HepG2 (cell line): Measurements from ENCODE around the gene IFNE.

Experiments used
- ARNT ChIP-seq: fragments of 450-650 bp; IDR thresholded peaks from 2 replicates; pipeline ENCODE4 v1.6.1; 2017
- FOXM1 ChIP-seq: sonication (generic); formaldehyde crosslinking; IDR thresholded peaks from 2 replicates; pipeline ENCODE4 v1.5.0; 2020; ENCODE audit warnings: missing genetic modification reagents
- IRF2 ChIP-seq: IDR thresholded peaks from 2 replicates; pipeline ENCODE4 v1.6.1; 2018; ENCODE audit warnings: missing genetic modification reagents, missing compliant biosample characterization
- NR3C1 ChIP-seq: sonication (generic); formaldehyde crosslinking; IDR thresholded peaks from 2 replicates; pipeline ENCODE4 v1.4.0; 2020; ENCODE audit warnings: missing genetic modification reagents
- SALL2 ChIP-seq: sonication (generic); formaldehyde crosslinking; IDR thresholded peaks from 2 replicates; pipeline ENCODE4 v1.8.1; 2023; ENCODE audit warnings: mild to moderate bottlenecking, missing genetic modification reagents, inconsistent platforms
- SMAD1 ChIP-seq: sonication (generic); formaldehyde crosslinking; IDR thresholded peaks from 2 replicates; pipeline ENCODE4 v1.4.0; 2020; ENCODE audit warnings: missing genetic modification reagents, low read depth, mild to moderate bottlenecking, borderline replicate concordance
- SNAPC2 ChIP-seq: sonication (generic); formaldehyde crosslinking; IDR thresholded peaks from 2 replicates; pipeline ENCODE4 v1.8.1; 2022; ENCODE audit warnings: mild to moderate bottlenecking, missing genetic modification reagents
- ZNF331 ChIP-seq: sonication (generic); formaldehyde crosslinking; IDR thresholded peaks from 2 replicates; pipeline ENCODE4 v1.4.0; 2020; ENCODE audit warnings: missing genetic modification reagents
- ZNF776 ChIP-seq: sonication (generic); formaldehyde crosslinking; IDR thresholded peaks from 2 replicates; pipeline ENCODE4 v1.4.0; 2020; ENCODE audit warnings: mild to moderate bottlenecking, missing genetic modification reagents
- TF ChIP-seq, protein P1 (sequence below): IDR thresholded peaks from 2 replicates; pipeline ENCODE4 v1.6.1; 2012; ENCODE audit warnings: low read length, improper control_type of control experiment

- TF ChIP-seq ZNF331 (no peak), SMAD1 (no peak), IRF2 (CRISPR knock-in tag) (no peak), SNAPC2 (CRISPR knock-in tag) (no peak), FOXM1 (no peak), ARNT (no peak), NR3C1 (CRISPR knock-in tag) (no peak), ZNF776 (CRISPR knock-in tag) (no peak), SALL2 (CRISPR knock-in tag) (no peak)
- TF ChIP-seq, protein P1, sequence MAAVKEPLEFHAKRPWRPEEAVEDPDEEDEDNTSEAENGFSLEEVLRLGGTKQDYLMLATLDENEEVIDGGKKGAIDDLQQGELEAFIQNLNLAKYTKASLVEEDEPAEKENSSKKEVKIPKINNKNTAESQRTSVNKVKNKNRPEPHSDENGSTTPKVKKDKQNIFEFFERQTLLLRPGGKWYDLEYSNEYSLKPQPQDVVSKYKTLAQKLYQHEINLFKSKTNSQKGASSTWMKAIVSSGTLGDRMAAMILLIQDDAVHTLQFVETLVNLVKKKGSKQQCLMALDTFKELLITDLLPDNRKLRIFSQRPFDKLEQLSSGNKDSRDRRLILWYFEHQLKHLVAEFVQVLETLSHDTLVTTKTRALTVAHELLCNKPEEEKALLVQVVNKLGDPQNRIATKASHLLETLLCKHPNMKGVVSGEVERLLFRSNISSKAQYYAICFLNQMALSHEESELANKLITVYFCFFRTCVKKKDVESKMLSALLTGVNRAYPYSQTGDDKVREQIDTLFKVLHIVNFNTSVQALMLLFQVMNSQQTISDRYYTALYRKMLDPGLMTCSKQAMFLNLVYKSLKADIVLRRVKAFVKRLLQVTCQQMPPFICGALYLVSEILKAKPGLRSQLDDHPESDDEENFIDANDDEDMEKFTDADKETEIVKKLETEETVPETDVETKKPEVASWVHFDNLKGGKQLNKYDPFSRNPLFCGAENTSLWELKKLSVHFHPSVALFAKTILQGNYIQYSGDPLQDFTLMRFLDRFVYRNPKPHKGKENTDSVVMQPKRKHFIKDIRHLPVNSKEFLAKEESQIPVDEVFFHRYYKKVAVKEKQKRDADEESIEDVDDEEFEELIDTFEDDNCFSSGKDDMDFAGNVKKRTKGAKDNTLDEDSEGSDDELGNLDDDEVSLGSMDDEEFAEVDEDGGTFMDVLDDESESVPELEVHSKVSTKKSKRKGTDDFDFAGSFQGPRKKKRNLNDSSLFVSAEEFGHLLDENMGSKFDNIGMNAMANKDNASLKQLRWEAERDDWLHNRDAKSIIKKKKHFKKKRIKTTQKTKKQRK, result no peak
Measured at GRCh38 chr9:21507483-21507790, 25.3 kb upstream of the IFNE start.
